T47D (cell line): ENCODE data around the gene DEFB121.
"Not testable (repeated sequence)": the region's sequence is repeated elsewhere in the genome, so short reads cannot be mapped to it uniquely, and the experiment has no call there.

Source experiments
- DNase-seq, 2 experiments: peaks; one replicate each; pipeline versions ENCODE4 v3.0.0 to v3.0.0-alpha.2; 2011 to 2012; ENCODE audit warnings: low read depth in 1 of 2, low spot score in 1 of 2
- JUND ChIP-seq: IDR thresholded peaks from 2 replicates; pipeline ENCODE4 v1.6.1; 2012; ENCODE audit warnings: low read depth
- in situ Hi-C: cut with HindIII; loops from 2 replicates; pipeline ENCODE4 v1.10.0; 2016; ENCODE audit warnings: low sequenced_read_pairs, low pct_unique_long_range_greater_than_20kb

The DEFB121 gene

GRCh38 chr20:31414381-31414780 is 8.4 kb upstream of the DEFB121 start:
- TF ChIP-seq JUND: no peak
- DNase-seq: no peak
- in situ Hi-C loops: no loop called here

GRCh38 chr20:31410011-31410410 is 4.0 kb upstream of the DEFB121 start:
- DNase-seq: no peak
- in situ Hi-C loops: no loop called here
- no peak for TF ChIP-seq JUND

GRCh38 chr20:31403886-31404285 is 2.1 kb downstream of the DEFB121 start:
- no peak for TF ChIP-seq JUND
- DNase-seq: no peak
- in situ Hi-C loops: no loop called here

GRCh38 chr20:31394900-31395299 is 11.1 kb downstream of the DEFB121 start:
- no peak for TF ChIP-seq JUND
- no peak for DNase-seq
- in situ Hi-C loops: no loop called here

- no peak for DNase-seq
- TF ChIP-seq JUND: no peak
- in situ Hi-C loops: no loop called here
These were observed 13.2 kb downstream of the DEFB121 start for GRCh38 chr20:31392836-31393235.

- TF ChIP-seq JUND: no peak
- no peak for DNase-seq
- in situ Hi-C loops: no loop called here
These were observed 15.5 kb downstream of the DEFB121 start, which contains the start of gene DEFB119 for GRCh38 chr20:31390490-31390889. DEFB119 (minus strand) TSS chr20:31390590; CDS start chr20:31390483, 107 bp downstream.

GRCh38 chr20:31374346-31374745 is 31.7 kb downstream of the DEFB121 start:
- in situ Hi-C loops: no loop called here
- DNase-seq: no peak
- no peak for TF ChIP-seq JUND

- no peak for TF ChIP-seq JUND
- no peak for DNase-seq
- in situ Hi-C loops: no loop called here
These were observed 37.7 kb downstream of the DEFB121 start, which contains the start of gene DEFB118 for GRCh38 chr20:31368301-31368700. DEFB118 (plus strand) TSS chr20:31368601; CDS start chr20:31368651, 50 bp downstream.

GRCh38 chr20:31364272-31364671 is 41.7 kb downstream of the DEFB121 start:
- DNase-seq: not testable (repeated sequence)

GRCh38 chr20:31363295-31363694 is 42.7 kb downstream of the DEFB121 start:
- no peak for TF ChIP-seq JUND
- in situ Hi-C loops: no loop called here
- no peak for DNase-seq

More at GRCh38 chr20:31364272-31364671, 41.7 kb downstream of the DEFB121 start:
- in situ Hi-C loops: not testable (repeated sequence)

- in situ Hi-C loops: no loop called here
- DNase-seq: no peak
- no peak for TF ChIP-seq JUND
These were observed 50.0 kb downstream of the DEFB121 start for GRCh38 chr20:31355981-31356380.
